Endothelial cell (in vitro differentiated cells): Measurements from ENCODE around the gene SYVN1. TPM values are rescaled to one million over a fixed set of nuclear protein-coding genes. Genes with fewer than 3 reads are reported as not detected.
A peak's percentile ranks its signal among the peaks of the same experiment; 100 is the strongest.

ENCODE experiments used
- DNase-seq: peaks from one replicate; pipeline ENCODE4 v3.0.0; 2021; ENCODE audit warnings: low spot score
- H3K27ac Mint-ChIP-seq: one replicate; pipeline ENCODE4 v1.8.0; 2021; ENCODE audit warnings: mixed read lengths, inconsistent platforms; ENCODE audit not compliant: unreplicated experiment
- H3K27me3 Mint-ChIP-seq: one replicate; pipeline ENCODE4 v1.8.0; 2021; ENCODE audit warnings: mild to moderate bottlenecking, moderate library complexity, mixed read lengths, inconsistent platforms; ENCODE audit not compliant: unreplicated experiment
- H3K36me3 Mint-ChIP-seq: one replicate; pipeline ENCODE4 v1.8.0; 2021; ENCODE audit warnings: mild to moderate bottlenecking, low read depth, mixed read lengths, inconsistent platforms; ENCODE audit not compliant: unreplicated experiment
- H3K4me1 Mint-ChIP-seq: one replicate; pipeline ENCODE4 v1.8.0; 2021; ENCODE audit warnings: mild to moderate bottlenecking, mixed read lengths, inconsistent platforms; ENCODE audit not compliant: unreplicated experiment
- H3K4me3 Mint-ChIP-seq: one replicate; pipeline ENCODE4 v1.8.0; 2021; ENCODE audit warnings: mild to moderate bottlenecking, mixed read lengths, inconsistent platforms; ENCODE audit not compliant: unreplicated experiment
- H3K9me3 Mint-ChIP-seq: one replicate; pipeline ENCODE4 v1.8.0; 2021; ENCODE audit warnings: mixed read lengths, inconsistent platforms; ENCODE audit not compliant: unreplicated experiment
- CTCF ChIP-seq: fragments of 200-600 bp; sonication (generic); IDR thresholded peaks from one replicate; pipeline ENCODE4 v1.5.0; 2021; ENCODE audit warnings: antibody characterized with exemption; ENCODE audit not compliant: unreplicated experiment
- total RNA-seq: library from RNA; stranded (reverse); fragmentation: NEBNext Ultra II Directional; extraction: Animal tissue kit (Norgen Biotek cat#: 25700); gene quantifications from one replicate; pipeline ENCODE4 v1.2.1, GENCODE V29; 2021; ENCODE audit not compliant: unreplicated experiment

SYVN1 gene
- total RNA-seq, 1 donor from 2014 or later = 32.2 TPM

- Mint-ChIP-seq H3K4me1 (peaks cover 6% of the 10 kb centered on the region), H3K36me3 (peaks cover 20% of the 10 kb centered on the region), H3K27ac (no peak overlapping the region), H3K27me3 (peaks cover 20% of the 10 kb centered on the region), H3K4me3 (peak overlapping the region; percentile 93), H3K9me3 (no peaks in the 10 kb centered on the region)
- no peak for TF ChIP-seq CTCF
- DNase-seq = no peak
These were observed 23.1 kb downstream of the SYVN1 start for GRCh38 chr11:65111159-65111743.

DNA sequence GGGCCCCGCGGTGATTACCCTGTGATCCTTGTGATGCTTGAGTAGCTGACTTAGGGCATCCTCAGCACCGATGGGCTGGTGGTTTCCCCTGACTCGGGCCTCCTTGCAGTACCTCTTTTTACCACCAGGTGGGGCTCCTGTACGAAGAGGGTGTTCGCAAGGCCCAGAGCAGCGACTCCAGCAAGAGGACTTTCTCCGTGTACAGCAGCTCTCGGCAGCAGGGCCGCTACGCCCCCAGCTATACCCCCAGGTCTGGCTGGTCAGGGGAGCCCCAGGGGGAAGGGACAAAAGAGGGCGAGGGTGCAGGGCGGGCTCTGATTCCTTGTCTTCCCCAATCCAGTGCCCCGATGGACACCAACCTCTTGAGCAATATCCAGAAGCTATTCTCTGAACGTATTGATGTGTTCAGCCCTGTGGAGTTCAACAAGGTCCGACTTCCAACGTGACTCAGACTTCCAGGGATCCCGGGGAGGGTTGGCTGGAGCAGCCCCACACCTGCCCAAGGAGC, 23.9 kb downstream of the SYVN1 start:
- peaks cover 28% of the 10 kb centered on the region for H3K36me3 Mint-ChIP-seq
- H3K9me3 Mint-ChIP-seq = no peaks in the 10 kb centered on the region
- peaks cover 22% of the 10 kb centered on the region for H3K27me3 Mint-ChIP-seq
- peak; percentile 98 for DNase-seq
- H3K27ac Mint-ChIP-seq = no peak overlapping the region
- no peak overlapping the region for H3K4me3 Mint-ChIP-seq
- peak; percentile 99 for TF ChIP-seq CTCF
- H3K4me1 Mint-ChIP-seq = peaks cover 9% of the 10 kb centered on the region

- Mint-ChIP-seq H3K9me3 (no peaks in the 10 kb centered on the region), H3K27me3 (peaks cover 21% of the 10 kb centered on the region), H3K4me1 (peaks cover 9% of the 10 kb centered on the region), H3K36me3 (peaks cover 28% of the 10 kb centered on the region), H3K4me3 (no peak overlapping the region), H3K27ac (no peak overlapping the region)
- DNase-seq = no peak
- TF ChIP-seq CTCF = no peak
These were observed 24.8 kb downstream of the SYVN1 start for GRCh38 chr11:65109231-65110198.

DNA sequence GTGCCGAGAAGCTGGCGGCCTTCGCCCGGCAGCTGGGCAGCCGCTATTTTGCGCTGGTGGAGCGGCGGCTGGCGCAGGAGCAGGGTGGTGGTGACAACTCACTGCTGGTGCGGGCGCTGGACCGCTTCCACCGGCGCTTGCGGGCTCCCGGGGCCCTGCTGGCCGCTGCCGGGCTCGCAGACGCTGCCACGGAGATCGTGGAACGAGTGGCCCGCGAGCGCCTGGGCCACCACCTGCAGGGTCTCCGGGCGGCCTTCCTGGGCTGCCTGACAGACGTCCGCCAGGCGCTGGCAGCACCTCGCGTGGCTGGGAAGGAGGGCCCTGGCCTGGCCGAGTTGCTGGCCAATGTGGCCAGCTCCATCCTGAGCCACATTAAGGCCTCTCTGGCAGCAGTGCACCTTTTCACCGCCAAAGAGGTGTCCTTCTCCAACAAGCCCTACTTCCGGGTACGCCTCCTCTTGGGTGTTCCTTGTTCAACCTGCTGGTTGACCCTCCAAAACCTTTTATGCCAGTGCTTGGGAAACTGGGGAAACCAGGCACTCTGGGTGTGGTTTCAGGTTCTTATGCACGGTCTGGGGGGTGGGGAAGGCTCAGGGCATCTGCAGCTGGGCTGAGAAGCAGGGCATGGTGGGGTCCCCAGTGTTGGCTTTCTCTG, 25.7 kb downstream of the SYVN1 start:
- no peak overlapping the region for H3K4me3 Mint-ChIP-seq
- no peak for DNase-seq
- no peaks in the 10 kb centered on the region for H3K9me3 Mint-ChIP-seq
- TF ChIP-seq CTCF = no peak
- H3K27me3 Mint-ChIP-seq = peaks cover 14% of the 10 kb centered on the region
- H3K4me1 Mint-ChIP-seq = peaks cover 8% of the 10 kb centered on the region
- no peak overlapping the region for H3K27ac Mint-ChIP-seq
- peaks cover 20% of the 10 kb centered on the region for H3K36me3 Mint-ChIP-seq
